NCI-H1092 treated with DMSO at 0.1 percent for 48 hours (cell line): ENCODE measurements around the gene RBPMS2.
A peak's percentile ranks its signal among the peaks of the same experiment; 100 is the strongest.
"Not testable (repeated sequence)": the region's sequence is repeated elsewhere in the genome, so short reads cannot be mapped to it uniquely, and the experiment has no call there.

Experiments used
- DNase-seq: peaks from one replicate; lab custom pipeline; 2025; lab: John Stamatoyannopoulos, UW

RBPMS2 gene

DNA sequence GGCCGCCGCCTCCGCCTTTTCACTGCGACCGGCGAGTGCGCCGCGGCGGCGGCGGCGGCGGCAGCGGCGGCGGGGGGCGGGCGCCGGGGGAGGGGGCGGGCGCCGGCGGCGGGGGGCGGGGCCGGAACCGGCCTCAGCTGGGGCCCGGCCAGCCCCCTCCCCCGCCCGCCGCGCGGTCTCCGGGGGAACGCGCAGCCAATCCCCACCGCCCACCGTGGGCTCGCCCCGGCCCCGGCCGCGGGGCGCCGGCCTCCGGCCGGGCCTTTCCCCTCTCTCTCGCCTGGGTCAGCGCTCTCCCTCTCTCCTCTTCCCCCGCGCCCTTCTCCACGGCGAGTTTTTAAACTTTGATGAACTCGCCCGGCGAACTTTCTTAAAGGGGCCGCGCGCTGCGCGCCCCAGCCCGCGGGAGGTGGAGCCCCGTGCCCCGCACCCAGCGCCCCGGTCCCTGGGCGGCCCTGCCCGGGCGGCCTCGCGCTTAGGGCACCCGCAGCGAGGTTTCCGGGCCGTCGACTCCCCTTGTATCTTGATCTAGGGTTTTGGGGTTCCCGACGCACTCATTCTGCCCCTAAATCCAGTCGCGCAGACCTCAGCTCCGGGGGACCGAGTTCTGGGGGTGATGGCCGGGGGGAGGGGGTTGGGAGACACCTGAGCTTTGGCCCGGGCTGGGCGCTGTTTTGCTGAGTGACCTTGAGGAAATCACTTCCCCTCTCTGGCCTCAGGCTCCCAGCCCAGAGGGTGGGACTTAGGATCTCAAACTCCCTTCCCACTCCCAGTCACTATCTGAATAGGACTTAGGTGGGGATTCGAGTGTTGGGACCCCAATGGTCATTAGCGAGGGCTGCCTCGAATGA, at the start of gene RBPMS2:
Gene RBPMS2 (minus strand): TSS at position 39 of the 851 bp plus-strand sequence. CDS start 270 bp downstream, outside the sequence.
- no peak for DNase-seq

DNA sequence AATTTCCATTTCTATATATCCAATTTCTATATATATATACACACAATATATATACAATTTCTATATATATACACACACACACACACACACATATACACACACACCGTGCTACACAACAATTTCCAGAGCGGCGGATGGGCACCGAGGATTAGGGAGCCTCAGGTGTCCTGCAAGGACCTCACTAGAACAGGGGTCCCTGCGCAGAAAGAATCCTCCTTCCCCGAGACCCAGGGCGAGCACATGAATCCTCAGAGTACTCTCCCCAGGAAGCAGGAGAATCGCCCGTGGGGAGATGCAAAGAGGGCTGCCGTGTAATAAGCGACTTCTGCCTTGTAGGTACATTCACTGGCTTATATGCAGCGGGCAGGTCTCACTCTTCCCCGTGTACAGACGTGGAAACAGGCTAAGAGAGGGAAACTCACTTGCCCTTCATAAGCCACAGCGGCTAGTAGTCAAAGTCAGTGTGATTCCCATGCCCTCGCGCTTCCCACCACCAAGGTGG, 49.6 kb upstream of the RBPMS2 start:
- peak; percentile 13 for DNase-seq

DNA sequence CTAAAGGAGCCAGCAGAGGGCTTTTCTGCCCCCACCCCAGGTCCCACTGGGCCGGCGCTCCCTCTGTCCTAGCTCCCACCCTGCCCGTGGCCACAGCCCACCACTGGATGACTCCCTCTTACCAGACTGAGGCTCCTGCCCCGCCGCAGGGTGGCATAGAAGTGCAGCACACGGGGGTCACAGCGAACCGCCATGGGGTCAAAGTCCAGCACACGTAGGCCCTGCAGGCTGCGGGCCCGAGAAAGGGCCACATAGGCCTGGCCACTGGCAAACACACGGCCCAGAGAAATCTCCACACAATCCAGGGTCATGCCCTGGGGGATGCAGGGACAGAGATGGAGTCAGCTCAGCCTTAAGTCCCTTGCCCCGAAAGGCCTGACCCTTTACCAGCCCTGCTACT, 41.1 kb upstream of the RBPMS2 start:
- no peak for DNase-seq

DNA sequence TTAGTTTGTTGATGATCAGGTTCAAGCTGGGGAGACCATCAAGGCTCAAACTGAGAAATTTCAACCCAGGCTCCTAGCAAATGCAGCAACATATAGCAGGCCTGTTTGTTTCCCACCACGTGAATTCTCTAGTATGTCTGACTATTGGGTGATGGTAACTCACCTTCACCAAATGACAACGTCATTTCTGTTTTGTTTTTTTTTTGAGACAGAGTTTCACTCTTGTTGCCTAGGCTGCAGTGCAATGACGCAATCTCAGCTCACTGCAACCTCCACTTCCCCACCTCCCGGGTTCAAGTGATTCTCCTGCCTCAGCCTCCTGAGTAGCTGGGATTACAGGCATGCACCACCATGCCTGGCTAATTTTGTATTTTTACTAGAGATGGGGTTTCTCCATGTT, 39.6 kb upstream of the RBPMS2 start:
- DNase-seq = not testable (repeated sequence)

DNA sequence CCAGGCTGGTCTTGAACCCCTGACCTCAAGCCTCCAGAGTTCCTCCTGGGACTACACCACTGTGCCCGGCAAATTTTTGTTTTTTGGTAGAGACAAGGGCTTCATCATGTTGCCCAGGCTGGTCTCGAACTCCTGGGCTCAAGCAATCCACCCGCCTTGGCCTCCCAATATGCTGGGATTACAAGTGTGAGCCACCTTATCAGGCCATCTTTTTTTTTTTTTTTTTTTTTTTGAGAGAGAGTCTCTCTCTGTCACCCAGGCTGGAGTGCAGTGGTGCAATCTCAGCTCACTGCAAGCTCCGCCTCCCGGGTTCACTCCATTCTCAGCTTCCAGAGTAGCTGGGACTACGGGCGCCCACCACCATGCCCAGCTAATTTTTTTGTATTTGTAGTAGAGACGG, 38.9 kb upstream of the RBPMS2 start:
- not testable (repeated sequence) for DNase-seq

DNA sequence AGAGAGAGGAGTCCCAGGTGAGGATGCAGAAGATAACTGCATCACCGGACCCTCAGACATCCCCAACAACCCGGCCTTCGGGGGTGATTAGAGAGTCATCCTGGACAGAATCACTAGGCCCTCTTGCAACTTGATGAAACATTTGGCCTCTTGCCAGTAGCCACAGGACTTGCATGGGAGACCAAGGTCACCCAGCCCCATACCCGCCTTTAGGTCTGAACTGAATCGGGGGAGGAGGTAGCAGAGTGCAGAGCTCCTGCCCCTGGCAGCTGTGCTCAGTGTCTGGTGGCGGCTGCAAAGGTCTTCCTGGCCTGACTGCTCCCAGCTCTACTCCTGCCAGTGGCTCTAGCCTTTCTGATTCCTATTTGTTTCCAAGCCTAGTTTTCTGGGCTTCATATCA, 37.7 kb upstream of the RBPMS2 start:
- DNase-seq = no peak

DNA sequence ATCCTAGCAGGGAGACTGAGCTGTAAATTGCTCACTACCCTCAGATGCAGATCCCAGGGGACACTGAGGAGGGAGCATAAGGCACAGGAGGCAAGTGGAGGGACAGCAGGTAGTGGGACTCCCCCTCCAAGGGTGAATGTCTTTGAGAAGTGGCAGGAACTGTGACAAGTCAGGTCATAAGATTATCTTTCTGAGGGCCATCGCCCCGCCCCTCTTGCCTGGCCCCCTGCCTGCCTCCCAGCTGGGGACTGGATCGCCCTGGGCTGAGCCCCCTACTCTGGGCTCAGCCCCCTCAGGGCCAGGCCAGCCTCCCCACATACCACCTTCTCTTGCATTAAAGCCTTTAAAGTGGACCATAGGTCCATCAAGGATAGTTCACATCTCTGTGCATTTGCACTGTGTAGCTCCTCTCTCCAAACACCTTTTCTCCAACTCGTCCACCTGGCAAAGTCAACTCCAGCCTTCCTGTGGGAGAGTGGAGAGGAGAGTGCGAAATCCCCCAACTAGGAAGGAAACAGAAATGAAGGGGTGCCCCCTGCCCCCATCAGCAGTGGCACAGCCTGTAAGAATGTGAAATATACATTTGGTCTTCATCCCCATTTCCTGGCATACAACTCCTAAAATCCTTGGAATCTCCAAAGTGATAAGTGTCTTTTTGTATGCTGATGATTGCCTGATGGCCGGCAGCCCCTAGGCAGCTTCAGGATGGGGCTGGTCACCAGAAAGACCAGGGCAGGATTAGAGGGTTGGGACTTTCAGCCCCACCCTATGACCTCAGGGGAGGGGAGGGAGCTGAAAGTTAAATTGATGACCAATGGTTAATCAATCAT, 35.3 kb upstream of the RBPMS2 start:
- no peak for DNase-seq

DNA sequence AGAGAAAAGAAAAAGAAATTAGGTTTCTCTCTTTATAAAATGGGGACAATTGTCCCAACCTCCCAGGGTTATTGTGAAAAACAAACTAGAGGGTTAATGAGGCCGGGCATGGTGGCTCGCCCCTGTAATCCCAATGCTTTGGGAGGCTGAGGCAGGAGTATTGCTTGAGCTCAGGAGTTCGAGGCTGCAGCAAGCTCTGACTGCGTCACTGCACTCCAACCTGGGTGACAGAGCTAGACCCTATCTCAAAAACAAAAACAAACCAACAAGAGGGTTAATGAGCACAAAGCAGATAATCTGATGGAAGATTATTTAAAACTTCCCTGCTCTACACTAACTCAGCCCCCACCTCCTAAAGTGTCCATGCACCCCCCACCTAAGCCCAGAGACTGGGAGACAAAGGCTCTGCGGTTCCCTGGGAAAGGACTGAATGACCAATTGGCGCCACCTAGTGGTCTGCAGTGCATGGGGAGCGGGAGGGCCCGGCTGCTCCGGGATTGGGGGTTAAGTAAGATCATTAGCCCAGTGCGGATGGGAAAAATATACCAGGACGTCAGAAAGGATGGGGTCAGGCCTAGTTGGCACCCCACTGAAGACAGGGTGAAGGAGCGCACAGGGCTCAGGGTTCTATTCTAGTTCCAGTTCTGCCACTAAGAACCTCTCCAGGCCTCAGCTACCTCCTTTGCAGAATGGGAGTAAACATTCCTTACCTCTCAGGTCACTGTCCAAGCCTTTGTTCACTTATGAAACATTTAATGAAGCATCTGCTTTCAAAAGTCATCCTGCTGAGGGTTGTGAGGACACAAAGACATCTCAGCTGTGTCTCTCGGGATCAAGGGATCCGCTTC, 34.5 kb upstream of the RBPMS2 start:
- peak; percentile 41 for DNase-seq

DNA sequence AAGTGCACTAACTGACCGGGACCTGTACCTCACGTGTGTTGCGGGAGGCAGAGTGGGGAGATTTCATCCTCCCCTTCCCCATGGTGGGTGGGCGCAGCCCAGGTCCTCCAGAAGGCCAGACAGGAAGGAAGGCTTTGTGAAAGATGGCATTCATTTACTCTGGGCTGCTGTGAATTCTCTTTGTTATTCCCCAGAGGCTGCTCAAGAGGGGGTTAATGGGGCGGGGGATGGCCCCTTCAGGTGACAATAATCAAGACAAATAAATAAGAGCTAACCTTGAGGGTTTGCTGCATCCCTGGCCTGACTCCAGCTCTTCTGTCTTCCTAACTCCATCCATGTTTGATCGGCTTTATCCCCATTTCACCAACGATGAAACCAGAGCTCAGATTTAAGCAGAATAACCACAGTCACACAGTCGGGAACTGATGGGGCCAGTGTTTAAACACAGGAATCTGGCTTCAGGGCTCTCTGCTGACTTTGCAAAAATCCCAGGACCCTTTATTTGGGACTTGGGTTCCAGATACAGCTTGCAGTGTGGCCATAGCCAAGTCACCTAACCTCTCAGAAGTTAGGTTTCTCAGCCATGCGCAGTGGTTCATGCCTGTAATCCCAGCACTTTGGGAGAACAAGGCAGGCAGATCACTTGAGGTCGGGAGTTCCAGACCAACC, 33.5 kb upstream of the RBPMS2 start:
- DNase-seq = no peak

DNA sequence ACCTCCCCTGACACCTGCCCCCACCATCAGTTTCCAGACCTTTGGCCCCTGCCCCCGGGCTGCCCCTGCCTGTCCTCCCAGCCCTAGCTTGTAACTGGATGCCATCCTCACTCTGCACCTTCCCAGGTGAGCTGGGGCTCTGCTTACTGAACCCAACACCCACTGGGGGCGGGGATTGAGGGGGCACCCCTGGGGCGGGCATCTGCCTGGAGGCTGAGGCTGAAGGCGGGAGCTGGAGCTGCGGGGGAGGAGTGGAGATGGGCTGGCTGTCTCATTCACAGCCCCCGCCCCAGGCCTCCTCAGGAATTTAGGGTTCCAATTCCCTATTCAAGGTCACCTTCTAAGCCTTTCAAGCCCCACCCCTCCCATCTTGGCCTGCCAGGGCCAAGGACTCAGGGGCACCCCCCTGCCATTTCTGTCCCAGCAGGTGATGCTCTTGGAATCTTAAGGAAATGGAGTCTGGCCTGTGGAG, 32.4 kb upstream of the RBPMS2 start:
- no peak for DNase-seq

DNA sequence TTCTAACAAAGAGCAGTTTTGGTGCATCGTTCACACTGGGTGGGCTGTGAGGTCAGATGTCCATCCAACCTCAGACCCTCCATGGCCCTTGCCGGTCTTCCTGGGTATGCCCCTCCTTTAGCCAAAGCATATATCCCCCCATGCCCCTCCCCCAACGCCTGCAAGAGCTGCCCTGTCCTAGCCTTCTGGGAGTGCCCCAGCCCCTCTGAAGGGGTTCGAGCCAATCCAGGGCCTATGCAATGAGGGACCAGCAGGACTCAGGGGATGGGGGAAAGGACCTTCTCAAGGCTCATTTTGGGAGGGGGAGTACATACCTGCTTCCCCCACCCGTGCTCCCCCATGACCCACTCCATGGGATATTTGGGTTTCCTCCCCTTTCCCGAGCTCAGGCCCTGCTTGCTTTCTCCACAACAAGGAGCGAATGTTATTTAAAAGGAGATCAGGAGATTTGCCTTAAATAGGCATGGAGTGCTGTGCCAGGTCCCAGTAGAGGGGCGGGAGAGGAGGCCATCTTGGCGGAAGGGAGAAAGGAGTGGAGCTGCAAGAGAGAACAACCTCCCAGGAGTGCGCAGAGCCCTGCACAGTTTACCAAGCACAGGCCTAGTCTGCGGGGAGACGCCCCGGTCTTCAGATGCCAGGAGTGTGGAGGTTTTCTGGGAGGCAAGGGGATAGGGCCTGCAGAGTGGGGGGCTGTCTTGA, 31.8 kb upstream of the RBPMS2 start:
- DNase-seq = no peak

DNA sequence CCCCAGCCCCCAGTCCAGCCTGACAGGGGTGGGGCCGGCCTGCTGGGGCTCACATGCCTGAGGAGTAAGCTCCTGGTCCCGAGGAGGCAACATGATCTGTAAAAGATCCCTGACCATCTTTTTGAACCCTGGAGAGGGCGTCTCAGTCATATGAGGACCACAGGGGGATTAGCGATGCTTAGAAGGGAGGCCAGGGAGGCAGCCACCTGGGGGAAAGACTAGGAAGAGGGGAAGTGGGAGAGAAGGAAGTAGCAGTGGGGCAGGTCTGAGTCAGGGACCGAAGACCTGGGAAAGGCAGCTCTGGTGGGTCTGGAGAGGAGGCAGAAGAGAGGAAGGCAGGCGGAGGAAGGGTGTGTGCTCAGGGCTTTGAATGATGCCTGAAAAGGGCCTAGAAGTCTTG, 31.1 kb upstream of the RBPMS2 start:
- DNase-seq = no peak

DNA sequence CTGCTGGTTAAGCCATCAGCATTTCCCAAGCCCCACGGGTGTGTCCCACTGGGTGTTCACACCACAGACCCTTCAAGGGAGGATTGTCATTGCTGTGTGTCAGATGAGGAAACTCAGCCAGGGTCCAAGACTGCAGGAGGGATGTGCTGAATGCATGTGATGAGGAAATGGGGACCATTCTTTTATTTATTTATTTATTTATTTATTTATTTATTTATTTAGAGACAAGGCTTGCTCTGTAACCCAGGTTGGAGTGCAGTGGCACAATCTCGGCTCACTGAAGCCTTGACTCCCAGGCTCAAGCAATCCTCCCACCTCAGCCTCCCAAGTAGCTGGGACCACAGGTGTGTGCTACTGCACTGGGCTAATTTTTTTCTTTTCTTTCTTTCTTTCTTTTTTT, 29.2 kb upstream of the RBPMS2 start:
- no peak for DNase-seq

DNA sequence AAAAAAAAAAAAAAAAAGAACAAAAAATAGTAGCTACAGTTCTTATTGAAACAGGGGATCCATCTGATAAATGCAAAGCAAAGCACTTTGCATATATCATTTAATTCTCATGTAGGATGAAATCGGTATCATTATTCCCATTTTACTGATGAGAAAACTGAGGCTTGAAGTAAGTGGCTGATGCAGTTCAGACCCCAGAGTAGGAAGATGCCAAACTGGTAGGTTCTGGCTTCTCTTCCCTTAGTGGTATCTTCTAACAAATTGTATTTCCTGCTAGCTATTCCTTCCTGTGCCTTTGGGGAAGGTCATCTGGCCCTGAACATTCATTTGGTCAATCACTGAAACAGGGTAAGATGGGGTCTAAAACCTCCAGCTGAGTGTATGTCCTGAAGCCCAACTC, 28.1 kb upstream of the RBPMS2 start:
- no peak for DNase-seq

DNA sequence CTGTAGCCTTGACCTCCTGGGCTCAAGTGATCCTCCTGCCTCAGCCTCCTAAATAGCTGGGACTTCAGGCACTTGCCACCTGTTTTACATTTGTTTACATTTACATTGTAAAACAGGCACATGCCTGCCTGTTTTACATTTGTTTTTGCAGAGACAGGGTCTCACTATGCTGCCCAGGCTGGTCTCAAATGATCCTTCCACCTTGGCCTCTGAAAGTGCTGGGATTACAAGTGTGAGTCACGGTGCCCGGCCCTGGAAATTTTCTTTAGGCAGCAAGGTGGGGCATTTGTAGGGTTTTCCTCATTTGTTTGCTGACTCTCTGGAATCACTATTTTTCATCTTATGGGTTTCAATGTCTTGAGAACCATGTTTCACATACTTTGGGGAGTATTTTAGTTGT, 25.1 kb upstream of the RBPMS2 start:
- no peak for DNase-seq

DNA sequence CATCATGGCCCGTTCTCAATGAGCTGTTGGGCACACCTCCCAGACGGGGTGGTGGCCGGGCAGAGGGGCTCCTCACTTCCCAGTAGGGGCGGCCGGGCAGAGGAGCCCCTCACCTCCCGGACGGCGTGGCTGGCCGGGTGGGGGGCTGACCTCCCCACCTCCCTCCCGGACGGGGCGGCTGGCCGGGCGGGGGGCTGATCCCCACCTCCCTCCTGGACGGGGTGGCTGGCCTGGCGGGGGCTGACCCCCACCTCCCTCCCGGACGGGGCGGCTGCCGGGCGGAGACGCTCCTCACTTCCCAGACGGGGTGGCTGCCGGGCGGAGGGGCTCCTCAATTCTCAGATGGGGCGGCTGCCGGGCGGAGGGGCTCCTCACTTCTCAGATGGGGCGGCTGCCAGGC, 23.5 kb upstream of the RBPMS2 start:
- DNase-seq = not testable (repeated sequence)

DNA sequence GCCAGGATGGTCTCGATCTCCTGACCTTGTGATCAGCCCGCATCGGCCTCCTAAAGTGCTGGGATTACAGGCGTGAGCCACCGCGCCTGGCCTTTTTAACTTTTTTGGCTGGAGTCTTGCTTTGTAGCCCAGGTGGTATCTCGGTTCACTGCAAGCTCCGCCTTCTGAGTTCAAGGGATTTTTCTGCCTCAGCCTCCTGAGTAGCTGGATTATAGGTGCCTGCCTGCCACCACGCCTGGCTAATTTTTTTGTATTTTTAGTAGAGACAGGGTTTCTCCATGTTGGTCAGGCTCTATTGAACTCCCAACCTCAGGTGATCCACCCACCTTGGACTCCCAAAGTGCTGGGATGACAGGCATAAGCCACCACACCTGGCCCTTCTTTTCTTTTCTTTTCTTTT, 20.5 kb upstream of the RBPMS2 start:
- DNase-seq = not testable (repeated sequence)

DNA sequence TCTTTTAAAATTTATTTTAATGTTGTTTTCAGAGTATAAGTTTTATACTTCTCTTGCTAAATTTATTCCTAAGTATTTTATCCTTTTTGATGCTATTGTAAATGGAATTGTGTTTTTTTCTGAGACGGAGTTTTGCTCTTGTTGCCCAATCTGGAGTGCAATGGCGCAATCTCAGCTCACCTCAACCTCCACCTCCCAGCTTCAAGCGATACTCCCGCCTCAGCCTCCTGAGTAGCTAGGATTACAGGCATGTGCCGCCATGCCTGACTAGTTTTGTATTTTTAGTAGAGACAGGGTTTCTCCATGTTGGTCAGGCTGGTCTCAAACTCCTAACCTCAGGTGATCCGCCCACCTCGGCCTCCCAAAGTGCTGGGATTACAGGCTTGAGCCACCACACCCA, 19.9 kb upstream of the RBPMS2 start:
- DNase-seq = not testable (repeated sequence)

DNA sequence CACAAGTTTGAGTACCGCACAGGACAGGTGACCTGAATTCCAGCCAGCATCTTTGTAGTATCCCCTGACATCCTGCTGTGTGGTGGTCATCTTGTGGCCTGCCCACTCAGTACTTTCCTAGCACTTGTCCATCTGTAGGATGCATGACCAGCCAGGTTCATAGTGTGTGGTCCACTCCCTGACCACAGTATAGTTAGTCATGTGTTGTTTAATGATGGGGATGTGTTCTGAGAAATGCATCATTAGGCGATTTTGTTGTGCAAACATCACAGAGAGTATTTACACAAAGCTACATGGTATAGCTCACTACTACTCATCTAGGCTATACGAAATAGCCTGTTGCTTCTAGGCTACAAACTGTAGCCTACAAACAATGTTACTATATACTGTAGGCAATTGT, 16.9 kb upstream of the RBPMS2 start:
- no peak for DNase-seq

DNA sequence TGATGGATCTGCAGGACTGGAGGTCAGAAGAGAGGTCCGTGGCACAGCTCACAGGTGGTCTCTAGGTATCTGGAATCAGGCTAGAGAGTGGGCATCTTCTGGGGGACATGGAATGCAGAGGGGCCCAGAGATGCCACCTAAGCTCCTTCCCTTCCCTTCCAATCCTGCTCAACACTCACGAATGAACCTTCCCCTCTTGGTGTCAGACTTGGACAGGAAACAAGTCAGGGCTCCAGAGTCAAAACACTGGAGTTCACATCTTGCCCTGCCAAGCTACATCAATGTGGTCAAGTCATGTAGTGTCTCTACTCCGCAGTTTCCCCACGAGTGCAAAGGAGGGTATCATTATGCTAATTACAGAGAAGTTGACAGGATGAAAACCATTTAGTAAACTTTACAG, 16.0 kb upstream of the RBPMS2 start:
- DNase-seq = no peak

DNA sequence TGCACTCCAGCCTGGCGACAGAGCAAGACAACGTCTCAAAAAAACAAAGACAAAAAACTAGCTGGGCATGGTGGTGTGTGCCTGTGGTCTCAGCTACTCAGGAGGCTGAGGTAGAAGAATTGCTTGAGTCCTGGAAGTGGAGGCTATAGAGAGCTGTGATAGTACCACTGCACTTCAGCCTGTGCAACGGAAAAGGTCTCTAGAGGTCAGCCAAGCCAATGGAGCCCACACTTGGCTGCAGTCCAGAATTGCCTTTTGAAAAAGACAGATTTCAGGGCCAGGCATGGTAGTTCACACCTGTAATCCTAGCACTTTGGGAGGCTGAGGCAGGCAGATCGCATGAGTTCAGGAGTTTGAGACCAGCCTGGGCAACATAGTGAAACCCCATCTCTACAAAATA, 8.4 kb upstream of the RBPMS2 start:
- DNase-seq = no peak
